Measurements from ENCODE around the gene HES3.

HES3 gene

DNA sequence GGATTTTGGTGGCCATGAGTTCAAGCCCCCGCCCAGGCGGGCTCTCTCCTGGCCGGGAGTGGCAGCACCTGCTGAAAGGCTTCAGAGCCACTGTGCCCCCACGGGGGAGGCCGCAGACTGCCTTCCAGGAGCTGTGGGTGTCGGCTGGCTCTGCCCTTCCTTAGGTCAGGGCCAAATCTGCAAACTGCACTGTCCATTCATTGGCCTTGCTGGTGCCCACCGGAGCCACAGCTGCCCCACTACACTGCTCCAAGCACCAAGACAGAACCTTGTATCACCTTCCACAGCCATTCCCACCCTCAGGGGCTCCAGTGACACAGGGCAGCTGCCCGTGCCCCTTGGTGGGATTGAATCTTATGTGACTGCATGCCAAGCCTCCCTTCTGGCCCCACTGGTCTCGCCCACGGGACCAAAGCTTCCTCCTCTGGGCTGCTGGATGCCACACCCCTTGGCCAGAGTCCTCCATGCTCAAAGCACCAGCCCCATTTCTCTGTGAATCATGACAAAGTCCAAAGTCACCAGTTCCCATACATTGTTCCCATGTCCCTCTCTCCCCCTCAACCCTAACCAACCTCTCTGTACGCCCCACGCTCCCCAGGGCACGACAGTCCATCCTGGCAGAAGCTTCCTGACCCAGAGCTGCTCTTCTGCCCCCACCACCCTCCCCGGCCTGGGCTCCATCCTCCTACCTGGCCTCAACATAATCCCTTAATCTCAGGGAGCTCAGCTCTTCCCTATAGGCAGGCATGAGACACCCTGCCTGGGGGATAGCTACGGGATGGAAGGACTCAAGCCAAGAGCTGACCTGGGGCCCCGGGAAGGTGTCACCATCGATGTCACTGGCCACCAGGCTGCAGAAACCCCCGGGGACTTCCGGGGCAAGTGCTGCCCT is 37.8 kb downstream of the HES3 start:
- no peak for DNase-seq

DNA sequence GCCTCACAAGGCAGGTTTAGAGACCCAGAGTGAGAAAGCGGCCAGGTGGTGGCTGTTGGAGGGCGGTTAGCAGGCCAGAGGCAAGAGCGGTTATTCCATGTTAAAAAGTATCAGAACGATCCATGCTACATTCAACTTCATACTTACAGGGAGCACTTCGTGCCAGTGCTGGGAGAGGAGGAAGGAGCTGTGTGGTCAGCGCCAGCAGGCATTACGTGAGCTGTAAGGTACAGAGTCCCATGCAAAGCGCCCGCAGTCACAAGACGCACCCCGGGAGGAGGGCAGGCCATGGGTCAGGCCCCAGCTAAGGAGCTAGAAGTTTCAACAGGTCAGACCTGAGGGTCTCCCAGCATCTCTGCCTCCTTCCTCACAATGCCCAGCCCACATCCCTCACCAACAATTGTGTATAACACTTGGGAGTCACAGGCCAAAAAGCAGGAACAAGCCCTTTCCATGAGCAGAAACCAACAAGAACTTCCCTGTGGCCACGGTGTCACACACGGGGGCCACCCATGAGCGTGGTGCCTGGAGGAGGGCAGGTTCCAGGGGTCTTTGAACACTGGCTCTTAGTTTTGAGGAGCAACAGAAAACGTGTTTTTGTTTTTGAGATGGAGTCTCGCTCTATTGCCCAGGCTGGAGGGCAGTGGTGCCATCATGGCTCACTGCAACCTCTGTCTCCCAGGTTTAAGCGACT is 38.7 kb downstream of the HES3 start:
- DNase-seq = no peak

DNA sequence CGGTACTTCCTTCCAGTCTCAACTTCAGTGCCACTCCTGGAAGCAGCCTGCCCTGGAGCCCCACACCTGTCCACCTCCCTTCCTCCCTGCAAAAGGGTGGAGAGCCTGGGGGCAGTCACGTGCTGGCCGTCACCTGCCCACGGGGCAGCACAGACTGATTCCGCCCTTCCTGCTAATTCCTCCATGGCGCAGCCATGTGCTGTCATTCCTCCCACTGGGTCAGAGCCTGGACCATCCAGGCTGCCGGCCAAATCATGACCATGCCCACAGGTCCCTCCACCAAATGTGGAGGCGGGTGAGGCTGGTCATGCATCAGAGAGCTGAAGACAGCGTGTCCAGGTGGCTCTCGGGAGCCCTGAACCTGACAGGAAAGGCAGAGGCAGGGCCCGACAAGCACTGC is 41.4 kb downstream of the HES3 start:
- DNase-seq = no peak

DNA sequence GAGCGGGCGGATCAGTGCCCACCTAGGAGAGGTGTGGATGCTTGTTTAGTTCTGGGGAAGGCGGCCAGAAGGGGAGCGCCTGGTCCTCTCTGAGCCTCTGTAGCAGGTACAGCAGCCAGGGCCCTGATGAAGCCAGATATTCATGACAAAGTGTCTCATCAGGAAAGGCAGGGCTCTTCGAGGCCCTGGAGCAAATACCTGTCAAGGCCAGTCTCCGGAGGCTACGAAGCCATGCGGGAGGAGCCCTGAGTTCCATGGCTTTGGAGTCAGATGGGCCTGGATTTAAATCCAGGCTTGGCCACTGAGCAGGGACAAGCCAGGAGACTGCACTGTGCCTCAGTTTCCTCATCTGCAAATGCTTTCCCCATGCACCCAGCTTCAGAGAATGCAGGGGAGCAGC is 42.3 kb downstream of the HES3 start:
- DNase-seq = no peak

DNA sequence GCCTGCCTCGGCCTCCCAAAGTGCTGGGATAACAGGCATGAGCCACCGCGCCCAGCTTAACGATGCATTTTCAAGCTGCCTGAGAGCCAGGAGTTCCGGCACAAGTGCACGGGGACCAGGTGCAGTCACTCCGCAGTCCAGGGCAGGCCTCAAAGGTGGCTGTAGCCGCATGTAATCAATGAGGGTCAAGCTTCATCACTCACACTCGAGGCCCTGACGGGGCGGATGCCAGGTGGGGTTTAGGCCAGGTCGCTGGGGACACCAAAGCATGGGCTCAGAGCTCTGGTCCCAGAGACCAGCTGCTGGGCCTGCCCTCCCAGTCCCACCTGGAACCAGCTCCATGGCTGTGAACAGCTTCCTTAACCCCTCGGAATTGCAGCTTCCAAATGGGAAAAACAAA is 43.0 kb downstream of the HES3 start:
- DNase-seq = no peak

DNA sequence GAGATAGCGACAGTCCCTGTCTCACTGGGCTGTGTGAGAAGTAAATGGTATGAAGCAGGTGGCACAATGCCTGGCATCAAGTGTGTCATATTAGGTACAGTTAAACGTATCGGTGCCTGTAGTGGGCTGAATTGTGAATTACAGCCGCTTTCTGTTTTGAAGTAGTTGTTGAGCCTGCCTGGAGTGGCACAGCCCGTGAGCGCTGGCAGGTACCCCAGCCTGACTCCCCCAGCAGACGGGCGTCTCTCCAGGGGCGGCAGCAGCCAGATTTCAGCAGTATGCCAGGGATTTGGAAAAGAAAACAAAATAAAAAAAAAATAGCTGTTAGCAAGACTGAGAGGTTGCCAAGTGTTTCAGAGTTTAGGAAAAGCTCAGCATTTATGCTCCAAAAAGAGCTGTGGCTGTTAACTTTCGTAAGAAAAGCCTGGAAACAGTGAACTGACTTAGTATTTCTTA is 43.5 kb downstream of the HES3 start:
- no peak for DNase-seq

DNA sequence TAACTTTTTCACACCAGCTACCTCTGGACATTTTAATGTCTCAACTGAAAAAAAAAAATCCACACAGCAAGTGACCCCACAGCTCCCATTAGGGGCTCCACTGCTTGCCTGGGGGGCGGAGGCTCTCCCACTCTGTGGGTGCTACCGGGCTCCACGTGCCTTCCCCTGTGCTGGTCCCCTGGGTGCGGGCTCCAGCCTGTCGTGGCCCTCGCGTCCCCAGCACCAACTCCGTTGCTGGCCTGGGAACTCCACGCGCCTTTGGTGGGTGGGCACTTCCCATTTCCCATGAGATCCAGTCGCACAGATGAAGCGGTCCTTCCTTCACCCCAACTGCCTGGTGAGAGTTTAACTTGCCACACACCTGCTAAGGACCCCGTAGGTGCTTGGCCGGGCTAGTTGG is 44.0 kb downstream of the HES3 start:
- DNase-seq = no peak

DNA sequence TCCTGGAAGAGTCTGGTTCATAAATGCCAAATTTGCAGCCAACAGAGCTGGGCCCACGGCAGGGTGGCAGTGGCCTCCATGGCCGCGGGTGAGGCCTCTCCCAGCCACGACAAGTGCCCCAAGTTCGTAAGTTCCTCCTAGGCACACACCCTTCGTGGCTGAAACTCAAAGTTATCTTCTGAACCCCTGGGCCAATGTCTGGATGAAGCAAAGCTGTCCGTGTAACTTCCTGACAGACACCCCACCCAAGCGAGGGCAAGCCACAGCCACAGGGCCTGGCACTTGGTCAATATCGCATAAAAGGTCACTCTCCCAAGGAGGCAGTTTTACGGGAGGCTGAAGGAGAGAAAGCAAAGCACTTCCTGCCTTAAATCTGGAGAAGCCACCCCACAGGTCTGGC is 44.7 kb downstream of the HES3 start:
- DNase-seq = no peak

DNA sequence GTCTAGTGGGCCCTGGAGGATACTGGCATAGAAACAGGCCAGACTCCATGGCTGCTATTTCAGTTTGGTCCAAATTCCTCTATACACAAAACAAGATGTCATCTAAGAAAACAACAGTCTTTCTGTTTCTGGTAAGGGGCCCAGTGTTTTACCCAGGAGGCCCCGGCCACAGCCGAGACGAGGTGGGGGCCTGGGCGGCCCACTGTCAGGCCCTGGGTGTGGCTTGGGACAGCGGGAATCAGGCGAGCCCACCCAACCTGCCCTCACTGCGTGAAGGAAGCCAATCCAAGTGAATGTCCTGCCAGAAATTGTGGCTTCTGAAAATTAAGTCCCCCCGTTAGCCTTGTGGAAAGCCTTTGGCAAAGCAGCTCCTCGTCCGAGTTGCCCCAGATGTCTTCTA is 48.1 kb downstream of the HES3 start:
- no peak for DNase-seq

DNA sequence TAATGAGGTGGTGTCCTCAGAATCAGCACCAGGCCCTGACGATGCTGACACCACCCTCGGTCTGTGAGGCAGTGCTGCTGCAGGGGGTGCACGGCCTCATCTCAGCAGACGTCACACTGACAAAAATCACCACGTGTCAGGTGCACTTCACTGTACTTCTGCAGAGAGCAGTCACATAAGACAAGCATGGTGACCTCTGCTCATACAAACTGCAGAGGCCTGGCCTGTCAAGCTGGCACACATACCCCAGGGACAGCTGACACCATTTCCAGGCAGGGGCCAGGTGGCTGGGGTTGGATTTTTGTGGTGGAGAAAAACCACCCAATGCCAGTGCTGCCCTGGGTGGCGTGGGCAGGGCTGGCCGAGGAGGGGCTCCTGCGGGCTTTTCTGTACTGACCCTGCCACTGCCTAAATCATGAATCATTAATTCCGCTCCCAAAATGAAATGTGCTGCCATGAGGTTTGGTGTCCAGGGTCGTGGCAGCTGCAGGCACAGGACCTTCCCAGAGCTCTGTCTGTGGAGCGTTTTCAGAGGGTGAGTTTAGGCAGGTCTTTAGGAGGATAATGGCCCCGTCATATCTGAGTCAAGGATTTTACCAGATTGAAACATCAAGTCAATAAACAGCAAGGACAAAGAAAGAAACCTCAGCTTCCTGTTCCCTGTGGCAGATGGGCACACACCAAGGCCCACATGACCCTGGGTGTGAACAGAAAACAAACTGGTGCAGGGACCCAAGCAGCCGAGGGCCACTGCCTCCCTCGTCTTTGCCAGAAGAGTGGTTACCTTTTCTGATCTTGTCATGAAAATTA is 50.3 kb downstream of the HES3 start:
- DNase-seq = no peak

DNA sequence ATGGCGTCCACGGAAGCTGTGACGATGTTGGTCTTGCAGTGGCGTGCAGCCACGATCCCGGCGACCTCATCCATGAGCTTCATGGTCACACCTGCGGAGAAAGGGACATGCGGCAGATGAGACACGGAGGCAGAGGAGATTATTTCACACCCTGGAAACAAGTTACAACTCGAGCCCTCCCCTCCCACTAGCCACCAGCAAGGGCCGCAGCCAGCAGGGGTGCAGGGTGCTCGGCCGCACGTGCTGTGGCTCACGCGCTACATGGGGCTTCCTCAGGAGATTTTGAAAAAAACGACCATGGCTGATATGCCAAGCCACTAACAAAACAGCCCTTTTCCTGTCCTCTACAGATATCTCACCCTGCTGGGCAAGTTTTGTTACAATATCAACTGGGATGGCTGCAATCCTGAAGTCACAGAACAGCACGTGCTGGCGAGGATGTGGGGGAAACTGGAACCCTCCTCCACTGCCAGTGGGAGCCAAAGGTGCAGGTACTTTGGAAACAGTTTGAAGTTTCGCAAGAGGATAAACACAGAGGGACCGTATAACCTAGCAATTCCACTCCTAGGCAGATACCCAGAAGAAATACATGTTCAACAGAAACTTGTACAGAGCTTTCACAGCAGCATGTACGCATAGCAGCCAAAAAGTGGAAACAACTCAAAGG is 51.0 kb downstream of the HES3 start:
- DNase-seq = no peak

Measured in NCI-H526 (cell line).